HEK293 (cell line): ENCODE results near the gene DDX46.

Experiments used
- CTCF ChIA-PET: fragments of 350-600 bp; formaldehyde crosslinking; extraction: SDS; loops from one replicate; lab custom pipeline; 2021; ENCODE audit warnings: antibody characterized with exemption; lab: Yijun Ruan, JAX
- POLR2A ChIA-PET: fragments of 300-600 bp; formaldehyde crosslinking; extraction: SDS; loops from one replicate; lab custom pipeline; 2020; ENCODE audit warnings: antibody characterized with exemption, inconsistent platforms; lab: Yijun Ruan, JAX
- H3K27ac ChIP-seq: fragments of 200-500 bp; sonication (Bioruptor generic); 2 replicates; pipeline ENCODE4 v1.5.1; 2014; ENCODE audit warnings: low read depth, low read length, control low read depth, inconsistent platforms; ENCODE audit errors: extremely low read depth
- H3K36me3 ChIP-seq, 2 experiments: fragments of 200-500 bp in 1 of 2; sonication (Bioruptor generic) in 1 of 2; 1 replicate in 1 of 2; 2 replicates in 1 of 2; pipeline ENCODE4 v1.5.1; 2014 to 2017; ENCODE audit warnings: inconsistent platforms in 2 of 2, low read length in 2 of 2; ENCODE audit not compliant: control insufficient read depth in 2 of 2, insufficient read depth in 1 of 2
- H3K4me1 ChIP-seq: fragments of 200-500 bp; sonication (Bioruptor generic); 2 replicates; pipeline ENCODE4 v1.5.1; 2014; ENCODE audit warnings: mild to moderate bottlenecking, low read length, inconsistent platforms; ENCODE audit not compliant: control insufficient read depth, insufficient read depth
- H3K4me3 ChIP-seq: 2 replicates; pipeline ENCODE4 v1.5.1; 2011; ENCODE audit warnings: low read depth, mild to moderate bottlenecking, control low read depth, low read length, moderate library complexity
- H3K9me3 ChIP-seq: fragments of 200-500 bp; sonication (Bioruptor generic); 2 replicates; pipeline ENCODE4 v1.5.1; 2014; ENCODE audit warnings: low read depth, low read length, inconsistent platforms; ENCODE audit not compliant: control insufficient read depth, insufficient read depth
- GFI1B ChIP-seq: fragments of 450-650 bp; formaldehyde crosslinking; IDR thresholded peaks from 2 replicates; pipeline ENCODE4 v1.5.1; 2016; ENCODE audit warnings: missing biosample characterization, missing genetic modification characterization
- GLI2 ChIP-seq: fragments of 450-650 bp; formaldehyde crosslinking; IDR thresholded peaks from 2 replicates; pipeline ENCODE4; 2017; ENCODE audit warnings: missing biosample characterization, missing genetic modification characterization, low read depth, borderline replicate concordance
- HOXD13 ChIP-seq: sonication (generic); formaldehyde crosslinking; IDR thresholded peaks from 2 replicates; pipeline ENCODE4 v1.8.0; 2022; ENCODE audit warnings: missing genetic modification reagents, borderline replicate concordance
- KLF16 ChIP-seq: fragments of 450-650 bp; formaldehyde crosslinking; IDR thresholded peaks from 2 replicates; pipeline ENCODE4 v1.5.1; 2017; ENCODE audit warnings: missing biosample characterization, missing genetic modification characterization
- OSR2 ChIP-seq: fragments of 450-650 bp; formaldehyde crosslinking; IDR thresholded peaks from 2 replicates; pipeline ENCODE4 v1.5.1; 2016; ENCODE audit warnings: missing biosample characterization, missing genetic modification characterization
- ZBTB10 ChIP-seq: fragments of 450-650 bp; formaldehyde crosslinking; IDR thresholded peaks from 2 replicates; pipeline ENCODE4 v1.5.1; 2016; ENCODE audit warnings: missing biosample characterization, missing genetic modification characterization
- ZNF148 ChIP-seq: fragments of 450-650 bp; formaldehyde crosslinking; IDR thresholded peaks from 2 replicates; pipeline ENCODE4 v1.5.0; 2017; ENCODE audit warnings: missing biosample characterization, missing genetic modification characterization, borderline replicate concordance
- ZNF341 ChIP-seq: fragments of 450-650 bp; formaldehyde crosslinking; IDR thresholded peaks from 2 replicates; pipeline ENCODE4; 2016; ENCODE audit warnings: low read depth, missing biosample characterization, missing genetic modification characterization
- ZNF404 ChIP-seq: fragments of 450-650 bp; formaldehyde crosslinking; IDR thresholded peaks from 2 replicates; pipeline ENCODE4 v1.5.1; 2017; ENCODE audit warnings: missing biosample characterization, missing genetic modification characterization
- ZNF449 ChIP-seq: fragments of 450-650 bp; formaldehyde crosslinking; IDR thresholded peaks from 2 replicates; pipeline ENCODE4 v1.5.1; 2017; ENCODE audit warnings: missing biosample characterization, mild to moderate bottlenecking, missing genetic modification characterization, moderate library complexity
- ZNF561 ChIP-seq: fragments of 450-650 bp; IDR thresholded peaks from 2 replicates; pipeline ENCODE4 v1.5.1; 2018; ENCODE audit warnings: missing biosample characterization, missing genetic modification characterization, borderline replicate concordance
- ZNF639 ChIP-seq: fragments of 450-650 bp; formaldehyde crosslinking; IDR thresholded peaks from 2 replicates; pipeline ENCODE4 v1.5.1; 2016; ENCODE audit warnings: missing biosample characterization, missing genetic modification characterization
- ZSCAN16 ChIP-seq: fragments of 450-650 bp; formaldehyde crosslinking; IDR thresholded peaks from 2 replicates; pipeline ENCODE4 v1.5.1; 2016; ENCODE audit warnings: missing biosample characterization, missing genetic modification characterization
- TF ChIP-seq, protein P1 (sequence below): fragments of 450-650 bp; formaldehyde crosslinking; IDR thresholded peaks from 2 replicates; pipeline ENCODE4 v1.5.1; 2016; ENCODE audit warnings: missing biosample characterization, missing genetic modification characterization
- TF ChIP-seq, protein P2 (sequence below): fragments of 450-650 bp; formaldehyde crosslinking; conservative IDR thresholded peaks from 2 replicates; pipeline ENCODE4 v1.5.1; 2016; ENCODE audit warnings: low read depth, missing biosample characterization, missing genetic modification characterization

Gene DDX46

DNA sequence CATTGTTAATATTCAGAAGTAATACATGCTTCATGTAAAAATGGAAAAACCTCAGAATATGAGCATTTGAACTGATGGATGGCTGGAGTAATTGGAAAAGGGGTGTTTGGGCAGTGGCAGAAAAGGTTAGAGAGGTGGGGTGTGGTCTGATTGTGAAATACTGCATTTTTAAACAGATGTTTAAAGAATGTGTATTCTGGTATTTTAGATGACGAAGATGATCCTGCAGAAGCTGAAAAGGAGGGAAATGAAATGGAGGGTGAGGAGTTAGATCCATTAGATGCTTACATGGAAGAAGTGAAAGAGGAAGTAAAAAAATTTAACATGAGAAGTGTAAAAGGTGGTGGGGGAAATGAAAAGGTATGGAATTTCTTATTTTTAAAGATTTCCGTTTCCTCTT, 18.8 kb downstream of the DDX46 start:
- CTCF ChIA-PET = no interaction called here
- no peak overlapping the region for H3K4me3 ChIP-seq
- no peak for TF ChIP-seq OSR2 (tag by site-specific recombination)
- TF ChIP-seq ZBTB10 (tag by site-specific recombination) = no peak
- TF ChIP-seq, protein P1, sequence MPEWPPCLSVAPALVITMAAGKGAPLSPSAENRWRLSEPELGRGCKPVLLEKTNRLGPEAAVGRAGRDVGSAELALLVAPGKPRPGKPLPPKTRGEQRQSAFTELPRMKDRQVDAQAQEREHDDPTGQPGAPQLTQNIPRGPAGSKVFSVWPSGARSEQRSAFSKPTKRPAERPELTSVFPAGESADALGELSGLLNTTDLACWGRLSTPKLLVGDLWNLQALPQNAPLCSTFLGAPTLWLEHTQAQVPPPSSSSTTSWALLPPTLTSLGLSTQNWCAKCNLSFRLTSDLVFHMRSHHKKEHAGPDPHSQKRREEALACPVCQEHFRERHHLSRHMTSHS = no peak
- no peak for TF ChIP-seq GLI2 (tag by site-specific recombination)
- no peak for TF ChIP-seq ZNF449 (tag by site-specific recombination)
- TF ChIP-seq, all 188 proteins: peak for 0
- Histone ChIP-seq H3K9me3 (no peaks in the 10 kb centered on the region), H3K36me3 (peaks cover 91 to 96% of the 10 kb centered on the region in 2 experiments), H3K27ac (no peak overlapping the region), H3K4me1 (no peaks in the 10 kb centered on the region)
- POLR2A ChIA-PET = interaction anchor here (0.7 kb wide), 1 partner anchor 489 kb away, joined by 3 read pairs; no protein-coding TSS in a partner anchor

DNA sequence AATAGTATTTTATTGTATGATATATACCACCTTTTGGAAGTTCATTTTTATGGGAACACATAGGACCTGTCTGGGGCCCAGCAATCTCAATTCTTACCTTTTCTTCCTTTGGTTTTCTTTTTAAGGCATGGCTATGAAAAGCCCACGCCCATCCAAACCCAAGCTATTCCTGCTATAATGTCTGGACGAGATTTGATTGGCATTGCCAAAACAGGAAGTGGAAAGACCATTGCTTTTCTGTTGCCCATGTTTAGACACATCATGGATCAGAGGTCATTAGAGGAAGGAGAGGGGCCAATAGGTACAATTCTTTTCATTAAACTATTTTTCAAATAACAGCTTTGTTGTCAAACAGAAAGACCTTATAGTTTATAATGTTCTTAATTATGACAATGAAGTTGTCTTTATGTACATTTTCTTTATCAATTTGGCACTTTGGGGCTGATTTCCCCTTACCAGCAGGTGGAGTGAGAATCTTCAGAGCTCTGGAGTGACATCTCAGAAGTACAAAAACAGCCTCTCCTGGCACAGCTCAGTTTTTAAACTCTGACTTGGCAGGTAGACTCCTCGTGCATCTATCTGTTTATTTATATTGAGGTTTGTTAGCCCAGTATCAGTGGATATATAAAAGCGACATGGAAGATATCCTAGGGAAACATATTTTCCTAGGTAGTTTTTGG, 25.8 kb downstream of the DDX46 start:
- H3K36me3 ChIP-seq = peaks cover 97 to 100% of the 10 kb centered on the region in 2 experiments
- no peaks in the 10 kb centered on the region for H3K9me3 ChIP-seq
- H3K4me3 ChIP-seq = no peak overlapping the region
- POLR2A ChIA-PET = no interaction called here
- H3K27ac ChIP-seq = no peak overlapping the region
- no peaks in the 10 kb centered on the region for H3K4me1 ChIP-seq
- CTCF ChIA-PET = interaction anchor here (0.6 kb wide), 1 partner anchor 99 kb away, joined by 5 read pairs; no protein-coding TSS in a partner anchor
- TF ChIP-seq KLF16 (tag by site-specific recombination) (no peak), ZNF561 (no peak), GFI1B (tag by site-specific recombination) (no peak), ZNF639 (no peak)
- TF ChIP-seq, all 188 proteins: peak for 0

GRCh38 chr5:134784946-134785620, 26.5 kb downstream of the DDX46 start:
- Histone ChIP-seq H3K4me1 (no peaks in the 10 kb centered on the region), H3K36me3 (peaks cover 97 to 100% of the 10 kb centered on the region in 2 experiments), H3K4me3 (no peak overlapping the region), H3K27ac (no peak overlapping the region), H3K9me3 (no peaks in the 10 kb centered on the region)
- ChIA-PET CTCF (no interaction called here), POLR2A (no interaction called here)
- TF ChIP-seq ZSCAN16 (tag by site-specific recombination) (no peak), HOXD13 (CRISPR knock-in tag) (no peak), ZNF148 (tag by site-specific recombination) (no peak), ZNF404 (tag by site-specific recombination) (no peak), GFI1B (tag by site-specific recombination) (no peak), ZNF341 (tag by site-specific recombination) (no peak)
- TF ChIP-seq, protein P2, sequence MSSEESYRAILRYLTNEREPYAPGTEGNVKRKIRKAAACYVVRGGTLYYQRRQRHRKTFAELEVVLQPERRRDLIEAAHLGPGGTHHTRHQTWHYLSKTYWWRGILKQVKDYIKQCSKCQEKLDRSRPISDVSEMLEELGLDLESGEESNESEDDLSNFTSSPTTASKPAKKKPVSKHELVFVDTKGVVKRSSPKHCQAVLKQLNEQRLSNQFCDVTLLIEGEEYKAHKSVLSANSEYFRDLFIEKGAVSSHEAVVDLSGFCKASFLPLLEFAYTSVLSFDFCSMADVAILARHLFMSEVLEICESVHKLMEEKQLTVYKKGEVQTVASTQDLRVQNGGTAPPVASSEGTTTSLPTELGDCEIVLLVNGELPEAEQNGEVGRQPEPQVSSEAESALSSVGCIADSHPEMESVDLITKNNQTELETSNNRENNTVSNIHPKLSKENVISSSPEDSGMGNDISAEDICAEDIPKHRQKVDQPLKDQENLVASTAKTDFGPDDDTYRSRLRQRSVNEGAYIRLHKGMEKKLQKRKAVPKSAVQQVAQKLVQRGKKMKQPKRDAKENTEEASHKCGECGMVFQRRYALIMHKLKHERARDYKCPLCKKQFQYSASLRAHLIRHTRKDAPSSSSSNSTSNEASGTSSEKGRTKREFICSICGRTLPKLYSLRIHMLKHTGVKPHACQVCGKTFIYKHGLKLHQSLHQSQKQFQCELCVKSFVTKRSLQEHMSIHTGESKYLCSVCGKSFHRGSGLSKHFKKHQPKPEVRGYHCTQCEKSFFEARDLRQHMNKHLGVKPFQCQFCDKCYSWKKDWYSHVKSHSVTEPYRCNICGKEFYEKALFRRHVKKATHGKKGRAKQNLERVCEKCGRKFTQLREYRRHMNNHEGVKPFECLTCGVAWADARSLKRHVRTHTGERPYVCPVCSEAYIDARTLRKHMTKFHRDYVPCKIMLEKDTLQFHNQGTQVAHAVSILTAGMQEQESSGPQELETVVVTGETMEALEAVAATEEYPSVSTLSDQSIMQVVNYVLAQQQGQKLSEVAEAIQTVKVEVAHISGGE (tag by site-specific recombination) = no peak
